HEK293 (cell line): ENCODE measurements around the gene MOK.

Experiments used
- CTCF ChIA-PET: fragments of 350-600 bp; formaldehyde crosslinking; extraction: SDS; loops from one replicate; lab custom pipeline; 2021; ENCODE audit warnings: antibody characterized with exemption; lab: Yijun Ruan, JAX
- POLR2A ChIA-PET: fragments of 300-600 bp; formaldehyde crosslinking; extraction: SDS; loops from one replicate; lab custom pipeline; 2020; ENCODE audit warnings: antibody characterized with exemption, inconsistent platforms; lab: Yijun Ruan, JAX
- H3K27ac ChIP-seq: fragments of 200-500 bp; sonication (Bioruptor generic); 2 replicates; pipeline ENCODE4 v1.5.1; 2014; ENCODE audit warnings: low read depth, low read length, control low read depth, inconsistent platforms; ENCODE audit errors: extremely low read depth
- H3K36me3 ChIP-seq, 2 experiments: fragments of 200-500 bp in 1 of 2; sonication (Bioruptor generic) in 1 of 2; 1 replicate in 1 of 2; 2 replicates in 1 of 2; pipeline ENCODE4 v1.5.1; 2014 to 2017; ENCODE audit warnings: inconsistent platforms in 2 of 2, low read length in 2 of 2; ENCODE audit not compliant: control insufficient read depth in 2 of 2, insufficient read depth in 1 of 2
- H3K4me1 ChIP-seq: fragments of 200-500 bp; sonication (Bioruptor generic); 2 replicates; pipeline ENCODE4 v1.5.1; 2014; ENCODE audit warnings: mild to moderate bottlenecking, low read length, inconsistent platforms; ENCODE audit not compliant: control insufficient read depth, insufficient read depth
- H3K4me3 ChIP-seq: 2 replicates; pipeline ENCODE4 v1.5.1; 2011; ENCODE audit warnings: low read depth, mild to moderate bottlenecking, control low read depth, low read length, moderate library complexity
- H3K9me3 ChIP-seq: fragments of 200-500 bp; sonication (Bioruptor generic); 2 replicates; pipeline ENCODE4 v1.5.1; 2014; ENCODE audit warnings: low read depth, low read length, inconsistent platforms; ENCODE audit not compliant: control insufficient read depth, insufficient read depth
- BCL11B ChIP-seq: fragments of 450-650 bp; formaldehyde crosslinking; IDR thresholded peaks from 2 replicates; pipeline ENCODE4 v1.5.1; 2016; ENCODE audit warnings: low read depth, missing biosample characterization, missing genetic modification characterization
- EGR2 ChIP-seq: fragments of 450-650 bp; formaldehyde crosslinking; IDR thresholded peaks from 2 replicates; pipeline ENCODE4 v1.5.1; 2016; ENCODE audit warnings: low read depth, missing biosample characterization, missing genetic modification characterization
- GLI4 ChIP-seq: fragments of 450-650 bp; formaldehyde crosslinking; IDR thresholded peaks from 2 replicates; pipeline ENCODE4 v1.5.1; 2016; ENCODE audit warnings: missing biosample characterization, missing genetic modification characterization
- OSR2 ChIP-seq: fragments of 450-650 bp; formaldehyde crosslinking; IDR thresholded peaks from 2 replicates; pipeline ENCODE4 v1.5.1; 2016; ENCODE audit warnings: missing biosample characterization, missing genetic modification characterization
- REPIN1 ChIP-seq: fragments of 450-650 bp; formaldehyde crosslinking; IDR thresholded peaks from 2 replicates; pipeline ENCODE4 v1.5.1; 2017; ENCODE audit warnings: missing biosample characterization, missing genetic modification characterization, low read depth
- SP7 ChIP-seq: fragments of 450-650 bp; formaldehyde crosslinking; IDR thresholded peaks from 2 replicates; pipeline ENCODE4 v1.5.1; 2016; ENCODE audit warnings: missing biosample characterization, missing genetic modification characterization
- TRIM28 ChIP-seq: IDR thresholded peaks from 2 replicates; pipeline ENCODE4 v1.6.1; 2011; ENCODE audit warnings: low read length, control low read depth, borderline replicate concordance
- WT1 ChIP-seq: fragments of 450-650 bp; formaldehyde crosslinking; IDR thresholded peaks from 2 replicates; pipeline ENCODE4 v1.5.1; 2016; ENCODE audit warnings: missing biosample characterization, missing genetic modification characterization
- YY1 ChIP-seq: fragments of 450-650 bp; formaldehyde crosslinking; IDR thresholded peaks from 2 replicates; pipeline ENCODE4 v1.5.1; 2018; ENCODE audit warnings: missing biosample characterization, missing genetic modification characterization
- ZEB2 ChIP-seq: fragments of 450-650 bp; formaldehyde crosslinking; IDR thresholded peaks from 2 replicates; pipeline ENCODE4 v1.5.1; 2016; ENCODE audit warnings: missing biosample characterization, missing genetic modification characterization
- ZNF132 ChIP-seq: fragments of 450-650 bp; formaldehyde crosslinking; IDR thresholded peaks from 2 replicates; pipeline ENCODE4 v1.5.1; 2017; ENCODE audit warnings: missing biosample characterization, missing genetic modification characterization, borderline replicate concordance
- ZNF2 ChIP-seq: fragments of 450-650 bp; formaldehyde crosslinking; IDR thresholded peaks from 2 replicates; pipeline ENCODE4 v1.5.1; 2016; ENCODE audit warnings: missing biosample characterization, missing genetic modification characterization
- ZNF214 ChIP-seq: fragments of 450-650 bp; formaldehyde crosslinking; IDR thresholded peaks from 2 replicates; pipeline ENCODE4 v1.5.1; 2017; ENCODE audit warnings: missing biosample characterization, mild to moderate bottlenecking, missing genetic modification characterization, borderline replicate concordance
- ZNF23 ChIP-seq: fragments of 450-650 bp; formaldehyde crosslinking; IDR thresholded peaks from 2 replicates; pipeline ENCODE4 v1.5.1; 2016; ENCODE audit warnings: missing biosample characterization, missing genetic modification characterization, borderline replicate concordance
- ZNF529 ChIP-seq: fragments of 450-650 bp; formaldehyde crosslinking; IDR thresholded peaks from 2 replicates; pipeline ENCODE4 v1.5.1; 2017; ENCODE audit warnings: missing genetic modification characterization, missing biosample characterization; ENCODE audit not compliant: insufficient replicate concordance
- ZNF548 ChIP-seq: fragments of 450-650 bp; formaldehyde crosslinking; IDR thresholded peaks from 2 replicates; pipeline ENCODE4 v1.5.1; 2016; ENCODE audit warnings: missing biosample characterization, missing genetic modification characterization
- ZNF555 ChIP-seq: fragments of 450-650 bp; formaldehyde crosslinking; conservative IDR thresholded peaks from 2 replicates; pipeline ENCODE4 v1.5.1; 2017; ENCODE audit warnings: missing biosample characterization, mild to moderate bottlenecking, missing genetic modification characterization, inconsistent platforms
- ZNF654 ChIP-seq: fragments of 450-650 bp; formaldehyde crosslinking; IDR thresholded peaks from 2 replicates; pipeline ENCODE4 v1.5.1; 2016; ENCODE audit warnings: low read depth, missing biosample characterization, missing genetic modification characterization
- ZNF791 ChIP-seq: fragments of 450-650 bp; formaldehyde crosslinking; IDR thresholded peaks from 2 replicates; pipeline ENCODE4 v1.5.1; 2016; ENCODE audit warnings: missing biosample characterization, missing genetic modification characterization
- ZSCAN16 ChIP-seq: fragments of 450-650 bp; formaldehyde crosslinking; IDR thresholded peaks from 2 replicates; pipeline ENCODE4 v1.5.1; 2016; ENCODE audit warnings: missing biosample characterization, missing genetic modification characterization
- TF ChIP-seq, protein P1 (sequence below): fragments of 450-650 bp; formaldehyde crosslinking; IDR thresholded peaks from 2 replicates; pipeline ENCODE4 v1.5.1; 2016; ENCODE audit warnings: missing biosample characterization, missing genetic modification characterization, borderline replicate concordance
- TF ChIP-seq, protein P2 (sequence below): IDR thresholded peaks from 2 replicates; pipeline ENCODE4 v1.6.1; 2011; ENCODE audit warnings: mild to moderate bottlenecking, low read depth, low read length, borderline replicate concordance
- TF ChIP-seq, protein P3 (sequence below): fragments of 450-650 bp; formaldehyde crosslinking; IDR thresholded peaks from 2 replicates; pipeline ENCODE4 v1.5.1; 2017; ENCODE audit warnings: missing biosample characterization, missing genetic modification characterization
- TF ChIP-seq, protein P4 (sequence below): fragments of 450-650 bp; formaldehyde crosslinking; IDR thresholded peaks from 2 replicates; pipeline ENCODE4 v1.5.1; 2016; ENCODE audit warnings: missing biosample characterization, missing genetic modification characterization

MOK gene

DNA sequence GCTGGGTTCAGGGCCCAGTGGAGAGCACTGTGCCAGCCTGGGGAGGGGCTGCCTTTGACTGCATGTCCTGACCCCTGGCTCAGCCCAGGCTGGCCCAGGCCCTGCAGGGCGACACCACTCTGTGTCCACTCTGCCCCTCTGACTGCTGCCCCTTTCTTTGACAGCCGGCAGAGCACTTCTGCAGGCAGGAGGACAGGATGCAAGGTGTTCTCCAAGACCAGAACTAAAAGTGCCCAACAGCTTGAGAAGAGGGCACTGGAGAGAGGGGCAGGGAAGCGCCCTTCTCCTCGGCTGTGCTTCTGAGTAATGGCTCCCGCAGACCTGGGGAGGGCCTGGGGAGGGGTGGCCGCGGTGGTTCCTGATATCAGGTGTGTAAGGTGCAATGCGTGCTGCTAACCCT, 92.6 kb downstream of the MOK start:
- H3K9me3 ChIP-seq, result no peaks in the 10 kb centered on the region
- H3K4me1 ChIP-seq, result no peaks in the 10 kb centered on the region
- H3K4me3 ChIP-seq, result no peak overlapping the region
- CTCF ChIA-PET, result interaction anchor here (0.7 to 1.1 kb wide), 2 partner anchors 25 to 28 kb away, joined by 3 read pairs; no protein-coding TSS in a partner anchor
- peaks cover 10 to 30% of the 10 kb centered on the region in 2 experiments; a peak in 2 of 3 replicates for H3K36me3 ChIP-seq
- no peak overlapping the region for H3K27ac ChIP-seq
- POLR2A ChIA-PET, result no interaction called here
- TF ChIP-seq ZEB2 (tag by site-specific recombination), result no peak
- no peak for TF ChIP-seq ZNF791 (tag by site-specific recombination)
- no peak for TF ChIP-seq ZNF2 (tag by site-specific recombination)
- TF ChIP-seq ZNF555 (tag by site-specific recombination), result no peak
- TF ChIP-seq TRIM28, result no peak
- TF ChIP-seq, protein P1, sequence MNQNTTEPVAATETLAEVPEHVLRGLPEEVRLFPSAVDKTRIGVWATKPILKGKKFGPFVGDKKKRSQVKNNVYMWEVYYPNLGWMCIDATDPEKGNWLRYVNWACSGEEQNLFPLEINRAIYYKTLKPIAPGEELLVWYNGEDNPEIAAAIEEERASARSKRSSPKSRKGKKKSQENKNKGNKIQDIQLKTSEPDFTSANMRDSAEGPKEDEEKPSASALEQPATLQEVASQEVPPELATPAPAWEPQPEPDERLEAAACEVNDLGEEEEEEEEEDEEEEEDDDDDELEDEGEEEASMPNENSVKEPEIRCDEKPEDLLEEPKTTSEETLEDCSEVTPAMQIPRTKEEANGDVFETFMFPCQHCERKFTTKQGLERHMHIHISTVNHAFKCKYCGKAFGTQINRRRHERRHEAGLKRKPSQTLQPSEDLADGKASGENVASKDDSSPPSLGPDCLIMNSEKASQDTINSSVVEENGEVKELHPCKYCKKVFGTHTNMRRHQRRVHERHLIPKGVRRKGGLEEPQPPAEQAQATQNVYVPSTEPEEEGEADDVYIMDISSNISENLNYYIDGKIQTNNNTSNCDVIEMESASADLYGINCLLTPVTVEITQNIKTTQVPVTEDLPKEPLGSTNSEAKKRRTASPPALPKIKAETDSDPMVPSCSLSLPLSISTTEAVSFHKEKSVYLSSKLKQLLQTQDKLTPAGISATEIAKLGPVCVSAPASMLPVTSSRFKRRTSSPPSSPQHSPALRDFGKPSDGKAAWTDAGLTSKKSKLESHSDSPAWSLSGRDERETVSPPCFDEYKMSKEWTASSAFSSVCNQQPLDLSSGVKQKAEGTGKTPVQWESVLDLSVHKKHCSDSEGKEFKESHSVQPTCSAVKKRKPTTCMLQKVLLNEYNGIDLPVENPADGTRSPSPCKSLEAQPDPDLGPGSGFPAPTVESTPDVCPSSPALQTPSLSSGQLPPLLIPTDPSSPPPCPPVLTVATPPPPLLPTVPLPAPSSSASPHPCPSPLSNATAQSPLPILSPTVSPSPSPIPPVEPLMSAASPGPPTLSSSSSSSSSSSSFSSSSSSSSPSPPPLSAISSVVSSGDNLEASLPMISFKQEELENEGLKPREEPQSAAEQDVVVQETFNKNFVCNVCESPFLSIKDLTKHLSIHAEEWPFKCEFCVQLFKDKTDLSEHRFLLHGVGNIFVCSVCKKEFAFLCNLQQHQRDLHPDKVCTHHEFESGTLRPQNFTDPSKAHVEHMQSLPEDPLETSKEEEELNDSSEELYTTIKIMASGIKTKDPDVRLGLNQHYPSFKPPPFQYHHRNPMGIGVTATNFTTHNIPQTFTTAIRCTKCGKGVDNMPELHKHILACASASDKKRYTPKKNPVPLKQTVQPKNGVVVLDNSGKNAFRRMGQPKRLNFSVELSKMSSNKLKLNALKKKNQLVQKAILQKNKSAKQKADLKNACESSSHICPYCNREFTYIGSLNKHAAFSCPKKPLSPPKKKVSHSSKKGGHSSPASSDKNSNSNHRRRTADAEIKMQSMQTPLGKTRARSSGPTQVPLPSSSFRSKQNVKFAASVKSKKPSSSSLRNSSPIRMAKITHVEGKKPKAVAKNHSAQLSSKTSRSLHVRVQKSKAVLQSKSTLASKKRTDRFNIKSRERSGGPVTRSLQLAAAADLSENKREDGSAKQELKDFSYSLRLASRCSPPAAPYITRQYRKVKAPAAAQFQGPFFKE (tag by site-specific recombination), result no peak

DNA sequence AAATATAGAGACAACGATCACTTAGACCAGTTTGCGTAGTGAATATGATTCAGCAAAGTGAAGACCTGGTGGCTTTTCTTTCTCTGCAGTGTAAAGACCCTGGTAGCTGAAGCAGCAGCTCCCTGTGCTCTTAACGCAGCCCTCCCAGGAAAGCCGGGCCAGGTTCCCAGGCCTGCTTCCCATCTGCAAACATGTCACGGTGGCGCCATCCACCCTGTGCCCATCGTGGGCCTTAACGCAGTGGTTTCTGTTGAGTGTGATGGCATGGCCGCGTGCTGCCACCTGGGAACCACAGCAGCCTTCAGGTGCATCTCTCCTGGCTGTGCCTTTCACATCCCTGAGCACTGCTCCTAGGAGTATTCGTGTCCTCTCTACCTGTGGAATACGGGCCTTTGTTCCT, 93.7 kb downstream of the MOK start:
- TF ChIP-seq ZNF529 (tag by site-specific recombination) (no peak), ZNF23 (tag by site-specific recombination) (no peak), EGR2 (tag by site-specific recombination) (no peak), ZSCAN16 (no peak), ZNF548 (no peak), ZNF214 (no peak), GLI4 (tag by site-specific recombination) (no peak)
- TF ChIP-seq, protein P2, sequence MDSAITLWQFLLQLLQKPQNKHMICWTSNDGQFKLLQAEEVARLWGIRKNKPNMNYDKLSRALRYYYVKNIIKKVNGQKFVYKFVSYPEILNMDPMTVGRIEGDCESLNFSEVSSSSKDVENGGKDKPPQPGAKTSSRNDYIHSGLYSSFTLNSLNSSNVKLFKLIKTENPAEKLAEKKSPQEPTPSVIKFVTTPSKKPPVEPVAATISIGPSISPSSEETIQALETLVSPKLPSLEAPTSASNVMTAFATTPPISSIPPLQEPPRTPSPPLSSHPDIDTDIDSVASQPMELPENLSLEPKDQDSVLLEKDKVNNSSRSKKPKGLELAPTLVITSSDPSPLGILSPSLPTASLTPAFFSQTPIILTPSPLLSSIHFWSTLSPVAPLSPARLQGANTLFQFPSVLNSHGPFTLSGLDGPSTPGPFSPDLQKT, result no peak
- TF ChIP-seq, all 188 proteins: peak for 0
- CTCF ChIA-PET, result no interaction called here
- Histone ChIP-seq H3K27ac (no peak overlapping the region), H3K9me3 (no peaks in the 10 kb centered on the region), H3K36me3 (peaks cover 10 to 30% of the 10 kb centered on the region in 2 experiments; a peak in 2 of 3 replicates), H3K4me1 (no peaks in the 10 kb centered on the region), H3K4me3 (no peak overlapping the region)
- POLR2A ChIA-PET, result no interaction called here

DNA sequence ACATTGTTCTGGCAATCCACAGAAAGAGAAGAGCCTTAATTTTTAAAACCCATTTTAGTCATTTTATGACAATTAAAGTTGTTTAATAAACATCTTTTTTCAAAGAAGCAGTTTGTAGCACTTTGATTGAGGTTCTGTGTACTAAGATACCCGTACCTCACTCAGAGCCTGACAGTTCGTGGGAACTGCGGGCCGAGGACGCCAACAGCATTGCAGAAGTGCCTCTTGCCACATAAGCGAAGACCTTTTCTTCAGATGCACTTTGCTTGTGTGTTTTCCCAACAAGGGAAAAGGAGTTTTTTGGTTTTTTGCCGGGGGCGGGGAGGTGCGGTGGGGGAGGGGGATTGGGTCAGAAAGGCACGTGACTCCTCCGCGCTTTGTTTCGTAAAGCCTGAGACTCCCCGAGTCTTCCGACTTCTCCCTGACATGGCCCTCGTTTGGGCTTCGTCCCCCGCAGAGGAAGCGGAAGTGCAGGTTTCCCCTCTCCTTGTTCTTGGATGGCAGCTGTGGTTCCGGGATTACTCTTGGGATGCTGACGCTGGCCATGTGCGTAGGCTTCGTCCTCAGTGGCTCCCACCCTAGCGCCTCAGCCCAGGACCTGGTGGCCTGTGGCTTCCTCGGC, 94.4 kb downstream of the MOK start:
- Histone ChIP-seq H3K4me1 (no peaks in the 10 kb centered on the region), H3K9me3 (no peaks in the 10 kb centered on the region), H3K27ac (no peak overlapping the region), H3K36me3 (peaks cover 16 to 31% of the 10 kb centered on the region in 2 experiments), H3K4me3 (no peak overlapping the region)
- ChIA-PET CTCF (no interaction called here), POLR2A (no interaction called here)
- no peak for TF ChIP-seq YY1
- TF ChIP-seq OSR2 (tag by site-specific recombination), result no peak
- TF ChIP-seq REPIN1, result no peak
- TF ChIP-seq BCL11B (tag by site-specific recombination), result no peak
- TF ChIP-seq SP7, result no peak
- TF ChIP-seq WT1, result no peak
- TF ChIP-seq ZNF132 (tag by site-specific recombination), result no peak
- TF ChIP-seq, protein P3, sequence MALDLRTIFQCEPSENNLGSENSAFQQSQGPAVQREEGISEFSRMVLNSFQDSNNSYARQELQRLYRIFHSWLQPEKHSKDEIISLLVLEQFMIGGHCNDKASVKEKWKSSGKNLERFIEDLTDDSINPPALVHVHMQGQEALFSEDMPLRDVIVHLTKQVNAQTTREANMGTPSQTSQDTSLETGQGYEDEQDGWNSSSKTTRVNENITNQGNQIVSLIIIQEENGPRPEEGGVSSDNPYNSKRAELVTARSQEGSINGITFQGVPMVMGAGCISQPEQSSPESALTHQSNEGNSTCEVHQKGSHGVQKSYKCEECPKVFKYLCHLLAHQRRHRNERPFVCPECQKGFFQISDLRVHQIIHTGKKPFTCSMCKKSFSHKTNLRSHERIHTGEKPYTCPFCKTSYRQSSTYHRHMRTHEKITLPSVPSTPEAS, result no peak
- TF ChIP-seq ZNF654 (tag by site-specific recombination), result no peak
- TF ChIP-seq, protein P4, sequence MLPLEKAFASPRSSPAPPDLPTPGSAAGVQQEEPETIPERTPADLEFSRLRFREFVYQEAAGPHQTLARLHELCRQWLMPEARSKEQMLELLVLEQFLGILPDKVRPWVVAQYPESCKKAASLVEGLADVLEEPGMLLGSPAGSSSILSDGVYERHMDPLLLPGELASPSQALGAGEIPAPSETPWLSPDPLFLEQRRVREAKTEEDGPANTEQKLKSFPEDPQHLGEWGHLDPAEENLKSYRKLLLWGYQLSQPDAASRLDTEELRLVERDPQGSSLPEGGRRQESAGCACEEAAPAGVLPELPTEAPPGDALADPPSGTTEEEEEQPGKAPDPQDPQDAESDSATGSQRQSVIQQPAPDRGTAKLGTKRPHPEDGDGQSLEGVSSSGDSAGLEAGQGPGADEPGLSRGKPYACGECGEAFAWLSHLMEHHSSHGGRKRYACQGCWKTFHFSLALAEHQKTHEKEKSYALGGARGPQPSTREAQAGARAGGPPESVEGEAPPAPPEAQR (tag by site-specific recombination), result no peak
